Endothelial cell of umbilical vein (primary cell): ENCODE results near the gene FAM227B. TPM values are rescaled to one million over a fixed set of nuclear protein-coding genes. Genes with fewer than 3 reads are reported as not detected.

Experiments used
- BruUV-seq: library from RNA; stranded (reverse); fragments of 400-500 nt; replicated peaks from 2 replicates; lab custom pipeline; 2021; lab: Mats Ljungman, UMichigan
- CTCF ChIA-PET: fragments of 300-600, 350-600 bp; sonication (Branson Sonifier 250); formaldehyde crosslinking; loops from one replicate; lab custom pipeline; 2021; ENCODE audit warnings: antibody characterized with exemption, inconsistent platforms; lab: Charles Lee
- POLR2A ChIA-PET: fragments of 300-600, 350-600 bp; sonication (Branson Sonifier 250); formaldehyde crosslinking; loops from one replicate; lab custom pipeline; 2021; ENCODE audit warnings: antibody characterized with exemption, inconsistent platforms; lab: Charles Lee
- DNase-seq: peaks from one replicate; pipeline ENCODE4 v3.0.0-alpha.2; 2011; ENCODE audit warnings: low read depth, low spot score
- FAIRE-seq: peaks from 2 replicates; lab custom pipeline; 2011; peaks lifted over from hg19 to GRCh38; lab: Jason Lieb, UNC
- H2AFZ ChIP-seq: 2 replicates; pipeline ENCODE4 v1.6.0; 2012; ENCODE audit warnings: low read depth, low read length, control low read depth, inconsistent platforms
- H3K27ac ChIP-seq: 2 replicates; pipeline ENCODE4 v1.5.1; 2011; ENCODE audit warnings: low read depth, mild to moderate bottlenecking, control low read depth, low read length, moderate library complexity; ENCODE audit not compliant: insufficient read depth
- H3K27me3 ChIP-seq, 2 experiments: 2 replicates each; pipeline versions ENCODE4 v1.6.0 to v1.6.1; 2011; ENCODE audit warnings: low read length in 2 of 2, mixed read lengths in 1 of 2; ENCODE audit not compliant: control insufficient read depth in 2 of 2, insufficient read depth in 2 of 2
- H3K36me3 ChIP-seq, 2 experiments: 2 replicates in 1 of 2; 3 replicates in 1 of 2; pipeline ENCODE4 v1.5.1; 2011; ENCODE audit warnings: low read length in 2 of 2, mild to moderate bottlenecking in 1 of 2, moderate library complexity in 1 of 2; ENCODE audit not compliant: control insufficient read depth in 2 of 2, insufficient read depth in 2 of 2; ENCODE audit errors: extremely low read depth in 1 of 2
- H3K4me1 ChIP-seq: 3 replicates; pipeline ENCODE4 v1.5.1; 2011; ENCODE audit warnings: mild to moderate bottlenecking, low read length; ENCODE audit not compliant: control insufficient read depth, insufficient read depth; ENCODE audit errors: extremely low read depth
- H3K4me2 ChIP-seq: 2 replicates; pipeline ENCODE4 v1.6.1; 2011; ENCODE audit warnings: low read length, control low read depth, mixed read lengths; ENCODE audit not compliant: insufficient read depth
- H3K4me3 ChIP-seq, 3 experiments: fragments of 200-600 bp in 1 of 3; sonication (generic), shearing (Covaris generic) in 1 of 3; replicated peaks in 1 of 3; 2 replicates each; pipeline ENCODE4 v1.5.1; 2011 to 2016; ENCODE audit warnings: control low read depth in 3 of 3, low read length in 3 of 3, mild to moderate bottlenecking in 2 of 3, inconsistent platforms in 1 of 3, low read depth in 1 of 3, moderate library complexity in 1 of 3; ENCODE audit not compliant: insufficient read depth in 1 of 3
- H3K79me2 ChIP-seq: 2 replicates; pipeline ENCODE4 v1.6.0; 2012; ENCODE audit warnings: low read length, inconsistent platforms; ENCODE audit not compliant: control insufficient read depth, insufficient read depth
- H3K9ac ChIP-seq: replicated peaks from 2 replicates; pipeline ENCODE3; 2011; ENCODE audit warnings: low read length, control low read depth; ENCODE audit not compliant: insufficient read depth; ENCODE audit errors: extremely low read depth
- H3K9me1 ChIP-seq: replicated peaks from 3 replicates; pipeline ENCODE4 v1.6.0; 2011; ENCODE audit warnings: mild to moderate bottlenecking, low read length; ENCODE audit not compliant: control insufficient read depth, insufficient read depth; ENCODE audit errors: extremely low read depth
- H3K9me3 ChIP-seq: replicated peaks from 2 replicates; pipeline ENCODE4 v1.5.1; 2012; ENCODE audit warnings: low read length, inconsistent platforms; ENCODE audit not compliant: control insufficient read depth, insufficient read depth
- H4K20me1 ChIP-seq: replicated peaks from 2 replicates; pipeline ENCODE3; 2011; ENCODE audit warnings: mild to moderate bottlenecking, low read length; ENCODE audit not compliant: control insufficient read depth, insufficient read depth; ENCODE audit errors: extremely low read depth
- EZH2 ChIP-seq: IDR thresholded peaks from 2 replicates; pipeline ENCODE4 v1.6.1; 2012; ENCODE audit warnings: borderline replicate concordance, low read depth, mild to moderate bottlenecking, moderate library complexity, low read length, inconsistent platforms; ENCODE audit not compliant: severe bottlenecking
- FOS ChIP-seq: IDR thresholded peaks from 2 replicates; pipeline ENCODE4 v1.6.1; 2011; ENCODE audit warnings: mild to moderate bottlenecking, low read length, moderate library complexity, borderline replicate concordance; ENCODE audit not compliant: insufficient read depth
- dilution Hi-C: fragments of 300-500 bp; cut with MboI; formaldehyde crosslinking; loops from one replicate; pipeline ENCODE4 v1.15.0; 2019; ENCODE audit warnings: low sequenced_read_pairs; ENCODE audit not compliant: extremely low pct_ligation_motif_present
- intact Hi-C: fragments of 100-400 bp; cut with micrococcal nuclease; formaldehyde crosslinking; loops from one replicate; pipeline ENCODE4 v1.10.0; 2022
- polyA plus RNA-seq, 4 experiments: library from polyadenylated mRNA; depleted of rRNA in 3 of 4; stranded (reverse) in 3 of 4; unstranded in 1 of 4; fragments of >200 nt; gene quantifications; 2 replicates each; pipeline versions ENCODE4 v1.2.1 to v1.2.3, GENCODE V29; 2011 to 2012; ENCODE audit warnings: missing spikeins in 1 of 4
- total RNA-seq: library from RNA; stranded (reverse); gene quantifications from 2 replicates; pipeline ENCODE4 v1.2.3, GENCODE V29; 2021
- TF ChIP-seq, protein P1 (sequence below), 2 donors: IDR thresholded peaks; 1 replicate in 1 of 2; 2 replicates in 1 of 2; pipeline ENCODE4 v1.5.1; 2011; ENCODE audit warnings: low read length in 2 of 2, mild to moderate bottlenecking in 2 of 2, moderate library complexity in 2 of 2, control low read depth in 1 of 2, inconsistent platforms in 1 of 2, low read depth in 1 of 2; ENCODE audit not compliant: insufficient read depth in 1 of 2; ENCODE audit errors: extremely low read depth in 1 of 2

The FAM227B gene
- total and polyA plus RNA-seq, 2 donors (not counting 3 experiments of a cell fraction or from before 2014, with no cell fraction given), result 1.5 to 1.8 TPM

DNA sequence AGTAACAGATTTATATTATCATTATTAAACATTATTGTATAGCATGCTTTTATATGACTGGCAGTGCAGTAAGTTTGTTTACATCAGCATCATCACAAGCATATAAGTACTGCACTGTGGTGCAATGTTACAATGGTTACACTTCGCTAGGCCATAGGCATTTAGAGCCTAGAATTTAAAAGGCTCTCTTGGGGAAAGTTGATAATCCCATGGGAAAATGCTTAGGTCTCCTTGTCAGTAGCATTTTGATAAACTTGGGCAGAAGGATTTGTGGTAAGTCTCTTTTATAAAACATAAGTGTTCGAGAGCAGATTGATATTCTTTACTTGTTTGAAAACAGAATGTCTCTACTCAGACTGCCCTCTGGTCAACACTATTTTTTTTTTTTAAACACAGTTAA lies 7.8 kb upstream of the FAM227B start:
- peaks cover 2 to 8% of the 10 kb centered on the region in 2 experiments for H3K36me3 ChIP-seq
- H4K20me1 ChIP-seq, result no peaks in the 10 kb centered on the region
- no peak overlapping the region for H3K4me3 ChIP-seq
- peaks cover 2% of the 10 kb centered on the region for H3K9me3 ChIP-seq
- no peak for TF ChIP-seq FOS
- TF ChIP-seq, protein P1, sequence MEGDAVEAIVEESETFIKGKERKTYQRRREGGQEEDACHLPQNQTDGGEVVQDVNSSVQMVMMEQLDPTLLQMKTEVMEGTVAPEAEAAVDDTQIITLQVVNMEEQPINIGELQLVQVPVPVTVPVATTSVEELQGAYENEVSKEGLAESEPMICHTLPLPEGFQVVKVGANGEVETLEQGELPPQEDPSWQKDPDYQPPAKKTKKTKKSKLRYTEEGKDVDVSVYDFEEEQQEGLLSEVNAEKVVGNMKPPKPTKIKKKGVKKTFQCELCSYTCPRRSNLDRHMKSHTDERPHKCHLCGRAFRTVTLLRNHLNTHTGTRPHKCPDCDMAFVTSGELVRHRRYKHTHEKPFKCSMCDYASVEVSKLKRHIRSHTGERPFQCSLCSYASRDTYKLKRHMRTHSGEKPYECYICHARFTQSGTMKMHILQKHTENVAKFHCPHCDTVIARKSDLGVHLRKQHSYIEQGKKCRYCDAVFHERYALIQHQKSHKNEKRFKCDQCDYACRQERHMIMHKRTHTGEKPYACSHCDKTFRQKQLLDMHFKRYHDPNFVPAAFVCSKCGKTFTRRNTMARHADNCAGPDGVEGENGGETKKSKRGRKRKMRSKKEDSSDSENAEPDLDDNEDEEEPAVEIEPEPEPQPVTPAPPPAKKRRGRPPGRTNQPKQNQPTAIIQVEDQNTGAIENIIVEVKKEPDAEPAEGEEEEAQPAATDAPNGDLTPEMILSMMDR (IDR thresholded peaks at IDR 0.05; ENCODE audit: extremely low read depth in 1 of 2, insufficient read depth in 1 of 2, low read depth in 1 of 2, low read length in 2 of 2), result no peak
- H3K79me2 ChIP-seq, result peaks cover 16% of the 10 kb centered on the region
- no peak overlapping the region for H3K27ac ChIP-seq
- no peak overlapping the region for H3K9ac ChIP-seq
- no peaks in the 10 kb centered on the region for H3K27me3 ChIP-seq
- dilution Hi-C loops, result no loop called here
- no peak overlapping the region for H2AFZ ChIP-seq
- no peak for DNase-seq
- H3K9me1 ChIP-seq, result no peaks in the 10 kb centered on the region
- POLR2A ChIA-PET, result no interaction called here
- H3K4me2 ChIP-seq, result no peak overlapping the region
- intact Hi-C loops, result loop anchor here (10.0 kb wide), 2 partner anchors 394 to 1466 kb away; partner anchors contain the start of gene TNFAIP8L3
- no peak for FAIRE-seq
- no TSS peak for BruUV-seq
- H3K4me1 ChIP-seq, result peaks cover 20% of the 10 kb centered on the region
- CTCF ChIA-PET, result no interaction called here

DNA sequence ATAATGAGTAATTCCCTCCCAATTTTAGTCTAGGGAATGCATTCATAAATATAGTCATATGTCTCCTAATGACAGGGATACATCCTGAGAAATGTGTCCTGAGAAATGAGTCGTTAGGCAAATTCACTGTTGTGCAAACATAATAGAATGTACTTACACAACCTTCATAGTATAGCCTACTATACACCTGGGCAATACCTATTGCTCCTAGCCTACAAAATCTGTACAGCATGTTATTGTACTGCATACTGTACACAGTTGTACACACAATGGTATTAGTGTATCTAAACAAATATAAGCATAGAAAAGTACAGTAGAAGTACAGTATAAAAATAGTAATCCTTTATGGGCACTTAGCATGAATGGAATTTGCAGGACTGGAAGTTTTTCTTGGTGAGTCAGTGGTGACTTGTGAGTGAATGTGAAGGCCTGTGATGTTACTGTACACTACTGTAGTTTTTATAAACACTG lies 6.8 kb upstream of the FAM227B start:
- Histone ChIP-seq H3K4me3 (no peak overlapping the region), H3K27ac (peak overlapping the region; percentile 37)
- CTCF ChIA-PET, result no interaction called here

More for the DNA sequence above, 6.8 kb upstream of the FAM227B start:
- H3K27me3 ChIP-seq, result no peaks in the 10 kb centered on the region
- no TSS peak for BruUV-seq
- TF ChIP-seq FOS (peak; percentile 57), EZH2 (no peak)
- H3K9ac ChIP-seq, result no peak overlapping the region
- intact Hi-C loops, result loop anchor here (10.0 kb wide), 2 partner anchors 393 to 1467 kb away; partner anchors contain the start of gene TNFAIP8L3
- FAIRE-seq (peak; percentile 15), DNase-seq (peak; percentile 48)
- H3K4me2 ChIP-seq, result peak overlapping the region; percentile 74
- H3K4me1 ChIP-seq, result peaks cover 20% of the 10 kb centered on the region
- no peaks in the 10 kb centered on the region for H3K9me1 ChIP-seq
- no peaks in the 10 kb centered on the region for H4K20me1 ChIP-seq
- peaks cover 2 to 8% of the 10 kb centered on the region in 2 experiments for H3K36me3 ChIP-seq
- dilution Hi-C loops, result no loop called here
- H3K9me3 ChIP-seq, result peaks cover 2% of the 10 kb centered on the region
- POLR2A ChIA-PET, result no interaction called here
- no peak overlapping the region for H2AFZ ChIP-seq
- H3K79me2 ChIP-seq, result peaks cover 25% of the 10 kb centered on the region
